ENCODE measurements around the gene PHF21B.
A peak's percentile ranks its signal among the peaks of the same experiment; 100 is the strongest.

The PHF21B gene

DNA sequence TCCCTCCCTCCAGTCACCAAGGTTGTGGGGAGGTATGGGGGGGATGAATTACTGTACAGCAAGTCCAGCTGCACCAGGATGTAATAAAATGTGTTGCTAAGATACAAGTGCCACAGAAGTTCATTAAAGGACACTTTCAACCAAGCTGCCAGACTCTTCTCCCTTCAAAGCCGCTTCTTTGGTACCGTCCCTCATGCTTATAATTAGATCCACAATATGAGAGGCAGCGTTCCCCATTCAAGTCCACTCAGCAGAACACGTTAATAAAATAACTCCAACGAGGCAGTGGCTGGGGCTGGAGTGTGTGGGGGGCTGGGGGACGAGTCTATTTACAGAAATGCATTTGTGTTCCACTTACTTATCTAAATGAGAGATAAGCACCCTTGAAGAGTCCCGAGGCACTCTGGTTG lies 14.7 kb downstream of the PHF21B start:
- peak; percentile 82 for DNase-seq (ENCODE audit: low read depth)
- peak overlapping the region; percentile 32 for H3K4me3 ChIP-seq (ENCODE audit: low read depth, low read length)
- TF ChIP-seq, protein P1, sequence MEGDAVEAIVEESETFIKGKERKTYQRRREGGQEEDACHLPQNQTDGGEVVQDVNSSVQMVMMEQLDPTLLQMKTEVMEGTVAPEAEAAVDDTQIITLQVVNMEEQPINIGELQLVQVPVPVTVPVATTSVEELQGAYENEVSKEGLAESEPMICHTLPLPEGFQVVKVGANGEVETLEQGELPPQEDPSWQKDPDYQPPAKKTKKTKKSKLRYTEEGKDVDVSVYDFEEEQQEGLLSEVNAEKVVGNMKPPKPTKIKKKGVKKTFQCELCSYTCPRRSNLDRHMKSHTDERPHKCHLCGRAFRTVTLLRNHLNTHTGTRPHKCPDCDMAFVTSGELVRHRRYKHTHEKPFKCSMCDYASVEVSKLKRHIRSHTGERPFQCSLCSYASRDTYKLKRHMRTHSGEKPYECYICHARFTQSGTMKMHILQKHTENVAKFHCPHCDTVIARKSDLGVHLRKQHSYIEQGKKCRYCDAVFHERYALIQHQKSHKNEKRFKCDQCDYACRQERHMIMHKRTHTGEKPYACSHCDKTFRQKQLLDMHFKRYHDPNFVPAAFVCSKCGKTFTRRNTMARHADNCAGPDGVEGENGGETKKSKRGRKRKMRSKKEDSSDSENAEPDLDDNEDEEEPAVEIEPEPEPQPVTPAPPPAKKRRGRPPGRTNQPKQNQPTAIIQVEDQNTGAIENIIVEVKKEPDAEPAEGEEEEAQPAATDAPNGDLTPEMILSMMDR (IDR thresholded peaks at IDR 0.05; ENCODE audit: control insufficient read depth, extremely low read depth, insufficient read depth) = no peak

DNA sequence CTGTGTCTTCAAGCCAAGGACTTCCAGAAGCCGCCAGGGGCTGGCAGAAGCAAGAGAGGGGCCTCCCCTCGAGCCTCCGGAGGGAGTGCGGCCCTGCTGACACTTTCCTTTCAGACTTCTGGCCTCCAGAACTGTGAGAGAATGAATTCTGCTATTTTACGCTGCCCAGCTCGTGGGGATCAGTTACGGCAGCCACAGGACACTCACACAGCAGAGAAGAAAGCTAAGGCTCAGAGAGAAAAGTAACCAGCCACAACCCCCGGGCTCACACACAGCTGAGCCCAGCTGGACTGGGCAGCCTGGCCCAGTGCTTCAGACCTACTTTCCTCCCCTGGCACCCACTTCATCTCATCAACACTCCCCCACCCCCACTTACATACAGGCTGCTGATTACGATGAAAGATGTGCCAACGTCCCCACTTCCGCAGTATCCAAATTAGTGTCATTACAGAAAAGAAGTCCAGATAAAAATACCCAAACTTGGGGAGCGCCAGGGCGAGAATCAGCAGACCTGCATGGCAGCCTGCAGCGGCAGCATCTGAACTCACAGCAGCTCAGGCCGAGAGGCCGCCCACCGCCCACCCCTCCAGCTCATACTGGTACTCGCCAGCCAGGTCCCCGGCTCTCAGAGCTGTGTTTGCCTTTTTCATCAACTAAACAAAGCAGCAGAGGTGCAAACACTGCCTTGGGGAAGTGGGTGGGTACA lies 15.3 kb downstream of the PHF21B start:
- TF ChIP-seq, protein P1 (IDR thresholded peaks at IDR 0.05; ENCODE audit: control insufficient read depth, extremely low read depth, insufficient read depth) = no peak
- peak overlapping the region; percentile 32 for H3K4me3 ChIP-seq (ENCODE audit: low read depth, low read length)
- no peak for DNase-seq (ENCODE audit: low read depth)

DNA sequence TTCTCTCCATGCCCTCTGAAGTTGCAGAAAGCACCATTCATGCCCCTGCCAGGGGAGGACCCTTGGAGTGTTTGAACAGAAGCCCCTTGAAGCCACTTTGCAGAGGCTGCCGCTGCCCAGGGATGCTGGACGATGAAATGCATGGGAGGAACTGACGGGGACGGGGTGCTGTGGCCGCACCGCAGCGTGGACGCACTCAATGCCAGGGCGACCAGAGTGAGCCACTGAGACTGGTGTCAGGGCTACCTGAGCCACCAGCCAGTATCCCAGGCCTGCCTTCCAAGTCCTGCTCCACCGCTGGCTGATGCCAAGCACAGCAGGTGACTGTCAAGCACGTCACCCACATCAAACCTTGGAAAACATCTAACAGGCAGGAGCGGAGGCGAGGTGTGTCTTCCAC lies 17.6 kb downstream of the PHF21B start:
- TF ChIP-seq, protein P1 (IDR thresholded peaks at IDR 0.05; ENCODE audit: control insufficient read depth, extremely low read depth, insufficient read depth) = no peak
- DNase-seq (ENCODE audit: low read depth) = no peak
- no peak overlapping the region for H3K4me3 ChIP-seq (ENCODE audit: low read depth, low read length)

DNA sequence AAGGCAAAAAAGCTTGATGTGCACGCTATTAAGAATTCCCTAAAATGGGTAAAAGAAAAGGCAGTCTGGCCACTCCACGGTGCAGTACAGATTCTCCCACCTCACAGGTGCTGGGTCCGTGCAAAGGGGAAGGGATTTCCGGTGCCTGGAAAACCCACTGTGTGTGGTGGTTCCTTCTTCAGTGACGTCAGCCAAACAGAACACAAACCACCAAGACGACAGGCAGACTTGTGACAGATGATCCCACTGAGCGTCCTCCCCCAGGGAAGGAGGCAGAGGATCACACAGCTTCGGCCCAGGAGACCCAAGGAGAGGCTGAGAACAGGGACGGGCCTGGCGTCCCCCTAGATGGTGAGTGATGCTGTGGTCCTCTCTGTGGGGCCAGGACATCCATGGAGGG lies 18.6 kb downstream of the PHF21B start:
- TF ChIP-seq, protein P1 (IDR thresholded peaks at IDR 0.05; ENCODE audit: control insufficient read depth, extremely low read depth, insufficient read depth) = no peak
- no peak for DNase-seq (ENCODE audit: low read depth)
- no peak overlapping the region for H3K4me3 ChIP-seq (ENCODE audit: low read depth, low read length)

DNA sequence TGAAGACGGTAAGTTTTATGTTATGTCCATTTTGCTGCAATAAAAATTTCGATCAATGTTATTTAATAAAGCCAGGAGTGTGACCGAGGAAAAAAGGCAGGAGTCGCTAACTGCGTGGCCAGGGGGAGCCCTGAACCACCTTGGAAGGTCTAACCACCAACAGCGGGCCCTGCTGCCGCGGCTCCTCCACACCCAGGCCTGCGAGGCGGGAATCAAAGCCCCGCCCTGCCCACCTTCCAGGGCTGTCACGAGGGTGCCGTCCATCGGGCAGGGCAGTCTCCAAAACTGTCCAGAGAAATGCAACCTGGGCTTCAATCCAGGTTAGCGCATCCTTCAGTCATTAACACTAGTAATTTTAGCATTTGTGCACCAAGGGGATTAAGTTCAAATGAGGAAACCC lies 19.0 kb downstream of the PHF21B start:
- H3K4me3 ChIP-seq (ENCODE audit: low read depth, low read length) = no peak overlapping the region
- DNase-seq (ENCODE audit: low read depth) = no peak
- TF ChIP-seq, protein P1 (IDR thresholded peaks at IDR 0.05; ENCODE audit: control insufficient read depth, extremely low read depth, insufficient read depth) = no peak

DNA sequence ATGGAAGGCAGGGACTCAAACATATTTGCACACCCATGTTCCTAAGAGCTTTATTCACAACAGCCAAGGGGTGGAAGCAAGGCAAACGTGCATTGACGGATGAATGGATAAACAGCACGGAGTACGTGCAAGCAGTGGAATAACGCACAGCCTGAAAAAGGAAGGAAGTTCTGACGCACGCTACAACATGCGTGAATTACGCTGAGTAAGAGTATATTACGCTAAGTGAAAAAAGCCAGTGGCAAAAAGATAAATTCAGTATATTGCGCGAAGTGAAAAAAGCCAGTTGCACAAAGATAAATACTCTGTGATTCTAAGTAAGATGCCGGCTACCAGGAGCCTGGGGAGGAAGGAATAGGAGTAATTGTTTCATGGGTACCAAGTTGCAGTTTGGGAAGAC lies 19.5 kb downstream of the PHF21B start:
- TF ChIP-seq, protein P1 (IDR thresholded peaks at IDR 0.05; ENCODE audit: control insufficient read depth, extremely low read depth, insufficient read depth) = no peak
- no peak for DNase-seq (ENCODE audit: low read depth)
- no peak overlapping the region for H3K4me3 ChIP-seq (ENCODE audit: low read depth, low read length)

DNA sequence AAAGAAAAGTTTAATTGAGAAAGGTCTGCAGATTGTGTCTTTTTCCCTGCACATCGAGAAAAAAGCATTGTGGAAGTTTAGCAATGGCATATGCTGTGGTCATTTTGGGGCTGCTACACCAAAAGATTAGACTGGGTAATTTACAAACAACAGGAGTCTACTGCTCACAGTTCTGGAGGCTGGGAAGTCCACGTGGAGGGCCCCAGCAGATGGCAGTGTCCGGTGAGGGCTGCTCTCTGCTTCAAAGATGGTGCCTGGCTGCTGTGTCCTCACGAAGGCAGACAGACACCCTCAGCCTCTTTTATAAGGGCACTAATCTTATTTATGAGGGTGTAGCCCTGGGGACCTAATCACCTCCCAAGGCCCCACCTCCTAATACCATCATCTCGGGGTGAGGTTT lies 21.1 kb downstream of the PHF21B start:
- no peak overlapping the region for H3K4me3 ChIP-seq (ENCODE audit: low read depth, low read length)
- TF ChIP-seq, protein P1 (IDR thresholded peaks at IDR 0.05; ENCODE audit: control insufficient read depth, extremely low read depth, insufficient read depth) = 0 out of 2 replicates have a peak, but pooled peaks have one; percentile 29
- no peak for DNase-seq (ENCODE audit: low read depth)
